ENCODE measurements around the gene MFRP.

The MFRP gene

GRCh38 chr11:119369132-119369925 lies 22.8 kb upstream of the MFRP start:
- Histone ChIP-seq H3K9ac (no peak overlapping the region), H3K79me2 (no peaks in the 10 kb centered on the region), H3K4me1 (peaks cover 11% of the 10 kb centered on the region), H3K36me3 (ENCODE audit: control insufficient read depth, insufficient read depth, low read length) (no peaks in the 10 kb centered on the region), H3K27ac (no peak overlapping the region), H3K9me3 (ENCODE audit: control insufficient read depth, low read length) (no peaks in the 10 kb centered on the region), H2AFZ (no peak overlapping the region), H3K4me2 (ENCODE audit: low read length) (no peak overlapping the region), H3K27me3 (ENCODE audit: control insufficient read depth, insufficient read depth, low read length) (no peaks in the 10 kb centered on the region), H3K4me3 (ENCODE audit: low read depth, low read length) (no peak overlapping the region)
- no peak for TF ChIP-seq CTCF (IDR thresholded peaks at IDR 0.05)

GRCh38 chr11:119368121-119369034 lies 21.9 kb upstream of the MFRP start:
- Histone ChIP-seq H3K4me1 (peaks cover 13% of the 10 kb centered on the region), H3K27ac (peak overlapping the region; percentile 15), H3K4me2 (ENCODE audit: low read length) (no peak overlapping the region), H3K9me3 (ENCODE audit: control insufficient read depth, low read length) (no peaks in the 10 kb centered on the region), H3K4me3 (ENCODE audit: low read depth, low read length) (no peak overlapping the region), H3K79me2 (no peaks in the 10 kb centered on the region), H3K9ac (no peak overlapping the region), H3K36me3 (ENCODE audit: control insufficient read depth, insufficient read depth, low read length) (no peaks in the 10 kb centered on the region), H3K27me3 (ENCODE audit: control insufficient read depth, insufficient read depth, low read length) (no peaks in the 10 kb centered on the region), H2AFZ (no peak overlapping the region)
- no peak for TF ChIP-seq CTCF (IDR thresholded peaks at IDR 0.05)

GRCh38 chr11:119367661-119368120 lies 21.2 kb upstream of the MFRP start:
- H3K27ac ChIP-seq, result no peak overlapping the region
- peaks cover 13% of the 10 kb centered on the region for H3K4me1 ChIP-seq
- no peaks in the 10 kb centered on the region for H3K36me3 ChIP-seq (ENCODE audit: control insufficient read depth, insufficient read depth, low read length)
- no peak overlapping the region for H3K9ac ChIP-seq
- no peak overlapping the region for H3K4me3 ChIP-seq (ENCODE audit: low read depth, low read length)
- no peaks in the 10 kb centered on the region for H3K27me3 ChIP-seq (ENCODE audit: control insufficient read depth, insufficient read depth, low read length)
- H3K9me3 ChIP-seq (ENCODE audit: control insufficient read depth, low read length), result no peaks in the 10 kb centered on the region
- no peak overlapping the region for H2AFZ ChIP-seq
- H3K4me2 ChIP-seq (ENCODE audit: low read length), result no peak overlapping the region
- no peak for TF ChIP-seq CTCF (IDR thresholded peaks at IDR 0.05)
- no peaks in the 10 kb centered on the region for H3K79me2 ChIP-seq

- no peak overlapping the region for H3K4me3 ChIP-seq (ENCODE audit: low read depth, low read length)
- no peaks in the 10 kb centered on the region for H3K79me2 ChIP-seq
- no peaks in the 10 kb centered on the region for H3K9me3 ChIP-seq (ENCODE audit: control insufficient read depth, low read length)
- H3K9ac ChIP-seq, result no peak overlapping the region
- peaks cover 20% of the 10 kb centered on the region for H3K4me1 ChIP-seq
- no peaks in the 10 kb centered on the region for H3K27me3 ChIP-seq (ENCODE audit: control insufficient read depth, insufficient read depth, low read length)
- H3K36me3 ChIP-seq (ENCODE audit: control insufficient read depth, insufficient read depth, low read length), result no peaks in the 10 kb centered on the region
- no peak for TF ChIP-seq CTCF (IDR thresholded peaks at IDR 0.05)
- no peak overlapping the region for H3K4me2 ChIP-seq (ENCODE audit: low read length)
- H3K27ac ChIP-seq, result no peak overlapping the region
- H2AFZ ChIP-seq, result no peak overlapping the region
These were observed 20.4 kb upstream of the MFRP start for GRCh38 chr11:119366690-119367620.

Measured in parathyroid adenoma (tissue), 2 donors.